VCaP (cell line): Measurements from ENCODE around the gene ITPR3.

Experiments
- H3K27ac ChIP-seq: fragments of 450-650 bp; 2 replicates; pipeline ENCODE4 v1.5.1; 2017
- TF ChIP-seq, protein P1 (sequence below): fragments of 450-650 bp; conservative IDR thresholded peaks from 2 replicates; pipeline ENCODE4 v1.5.1; 2017; ENCODE audit warnings: mild to moderate bottlenecking, moderate library complexity

ITPR3 gene

DNA sequence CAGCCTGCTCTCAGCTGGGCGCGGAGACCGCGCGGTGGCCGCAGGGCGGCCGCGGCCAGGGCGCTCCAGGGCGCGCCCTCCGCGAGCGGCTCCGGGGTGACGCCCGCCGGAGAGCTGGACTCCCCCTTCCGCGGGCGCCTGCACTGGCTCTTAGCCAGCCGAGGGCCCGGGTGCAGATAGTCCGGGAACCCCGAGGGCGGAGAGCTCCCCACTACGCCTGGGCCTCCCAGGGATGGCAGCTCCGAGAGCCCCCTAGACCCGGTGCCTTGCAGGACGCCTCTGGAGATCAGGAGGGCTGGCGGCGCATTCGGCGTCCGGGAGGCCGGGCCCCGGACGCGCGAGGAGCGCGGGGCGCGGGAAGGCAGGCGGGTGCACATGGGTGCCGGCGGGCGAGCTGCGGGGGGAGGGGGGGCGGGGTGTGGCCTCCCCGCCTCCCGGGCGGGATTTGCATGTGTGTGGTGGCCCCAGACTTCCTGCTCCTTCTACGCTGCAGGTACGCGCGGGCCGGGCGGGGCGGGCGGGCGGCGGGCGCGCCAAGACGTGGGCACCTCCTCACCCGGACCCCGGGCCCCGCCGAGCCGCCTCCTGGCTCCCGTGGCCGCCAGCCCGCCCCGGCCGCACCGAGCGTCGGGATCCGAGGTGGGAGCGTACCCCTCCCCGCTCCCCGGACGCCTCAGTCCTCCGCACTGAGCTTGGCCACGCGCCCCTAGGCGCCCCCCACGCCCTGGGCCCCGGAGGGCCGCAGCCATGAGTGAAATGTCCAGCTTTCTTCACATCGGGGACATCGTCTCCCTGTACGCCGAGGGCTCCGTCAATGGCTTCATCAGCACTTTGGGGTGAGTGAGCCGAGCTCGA lies at the start of gene ITPR3:
ITPR3 (plus strand) TSS at position 467 of the 855 bp plus-strand sequence; CDS start at position 748, 281 bp downstream.
- peak within 1 kb of the TSS; percentile 95 for H3K27ac ChIP-seq
- TF ChIP-seq, protein P1, sequence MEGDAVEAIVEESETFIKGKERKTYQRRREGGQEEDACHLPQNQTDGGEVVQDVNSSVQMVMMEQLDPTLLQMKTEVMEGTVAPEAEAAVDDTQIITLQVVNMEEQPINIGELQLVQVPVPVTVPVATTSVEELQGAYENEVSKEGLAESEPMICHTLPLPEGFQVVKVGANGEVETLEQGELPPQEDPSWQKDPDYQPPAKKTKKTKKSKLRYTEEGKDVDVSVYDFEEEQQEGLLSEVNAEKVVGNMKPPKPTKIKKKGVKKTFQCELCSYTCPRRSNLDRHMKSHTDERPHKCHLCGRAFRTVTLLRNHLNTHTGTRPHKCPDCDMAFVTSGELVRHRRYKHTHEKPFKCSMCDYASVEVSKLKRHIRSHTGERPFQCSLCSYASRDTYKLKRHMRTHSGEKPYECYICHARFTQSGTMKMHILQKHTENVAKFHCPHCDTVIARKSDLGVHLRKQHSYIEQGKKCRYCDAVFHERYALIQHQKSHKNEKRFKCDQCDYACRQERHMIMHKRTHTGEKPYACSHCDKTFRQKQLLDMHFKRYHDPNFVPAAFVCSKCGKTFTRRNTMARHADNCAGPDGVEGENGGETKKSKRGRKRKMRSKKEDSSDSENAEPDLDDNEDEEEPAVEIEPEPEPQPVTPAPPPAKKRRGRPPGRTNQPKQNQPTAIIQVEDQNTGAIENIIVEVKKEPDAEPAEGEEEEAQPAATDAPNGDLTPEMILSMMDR, result no peak

DNA sequence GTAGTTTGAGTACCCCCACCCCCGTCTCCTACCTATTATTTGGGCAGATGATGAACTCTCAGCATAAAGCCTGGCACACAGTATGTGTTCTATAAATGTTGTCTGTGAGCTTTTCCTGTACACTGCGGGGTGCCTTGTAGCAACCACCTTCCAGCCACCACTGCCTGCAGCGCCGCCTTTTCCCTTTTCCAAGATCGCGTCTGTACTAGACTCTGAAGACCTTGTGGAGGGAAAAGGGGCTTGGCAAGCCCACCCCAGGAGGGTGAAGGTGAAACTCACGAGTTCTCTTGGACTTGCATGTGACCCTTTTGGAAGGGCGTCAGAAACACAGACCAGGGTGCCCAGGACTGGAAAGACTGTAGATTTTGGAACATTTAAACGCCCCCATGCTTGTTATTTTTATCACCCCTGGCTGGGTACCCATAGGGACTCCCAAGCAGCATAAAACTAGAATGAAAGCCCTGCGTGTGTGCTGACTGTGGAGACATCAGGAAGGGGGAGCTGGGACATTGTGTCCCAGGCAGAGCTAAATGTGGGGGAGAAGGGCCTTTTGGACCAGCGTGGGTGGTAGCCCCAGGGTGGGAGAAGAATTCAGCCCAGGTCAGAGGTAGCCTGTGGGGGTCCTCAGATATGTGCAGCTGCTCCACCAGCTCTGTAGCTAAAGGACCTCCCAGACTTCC lies 49.3 kb upstream of the ITPR3 start:
- peak overlapping the region; percentile 82 for H3K27ac ChIP-seq
- TF ChIP-seq, protein P1, result no peak

DNA sequence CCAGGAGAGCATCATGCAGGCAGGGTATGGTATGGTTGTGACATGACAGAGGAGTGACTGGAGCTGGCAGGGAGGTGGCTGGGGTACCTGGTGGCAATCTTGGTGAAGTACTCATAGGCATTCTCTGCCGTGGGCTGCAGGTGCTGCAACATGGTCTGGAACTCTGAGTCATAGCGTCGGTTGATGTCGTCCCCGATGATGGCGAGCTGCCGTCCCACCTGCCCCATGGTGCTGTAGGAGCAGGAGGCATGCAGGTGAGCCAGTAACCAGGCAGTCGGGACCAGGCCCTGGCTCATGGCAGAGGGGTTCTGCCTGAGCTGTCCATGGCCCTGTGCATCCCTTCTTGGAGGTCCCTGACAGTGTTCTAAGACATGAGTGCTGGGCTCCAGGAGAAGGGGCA lies 45.9 kb upstream of the ITPR3 start:
- no peak overlapping the region for H3K27ac ChIP-seq
- TF ChIP-seq, protein P1, result no peak

DNA sequence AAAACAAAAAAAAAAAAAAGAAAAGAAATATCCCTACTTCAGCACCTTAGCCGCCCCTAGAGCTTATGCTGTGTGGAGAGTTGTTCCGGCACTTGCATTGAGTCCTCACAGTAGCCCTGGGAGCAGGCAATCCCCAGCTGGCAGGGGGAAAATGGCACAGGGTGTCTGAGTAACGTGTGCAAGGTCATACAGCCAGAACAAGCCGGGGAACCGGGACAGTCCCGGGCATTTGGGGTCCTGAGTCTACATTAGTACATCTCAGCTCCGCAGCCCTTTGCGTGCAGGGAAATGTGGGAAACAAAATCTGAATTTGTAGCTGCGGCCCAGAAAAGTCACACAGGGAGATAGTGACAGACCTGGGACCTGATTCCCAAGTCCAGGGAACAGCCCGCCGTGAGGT lies 44.5 kb upstream of the ITPR3 start:
- TF ChIP-seq, protein P1, result no peak
- no peak overlapping the region for H3K27ac ChIP-seq

DNA sequence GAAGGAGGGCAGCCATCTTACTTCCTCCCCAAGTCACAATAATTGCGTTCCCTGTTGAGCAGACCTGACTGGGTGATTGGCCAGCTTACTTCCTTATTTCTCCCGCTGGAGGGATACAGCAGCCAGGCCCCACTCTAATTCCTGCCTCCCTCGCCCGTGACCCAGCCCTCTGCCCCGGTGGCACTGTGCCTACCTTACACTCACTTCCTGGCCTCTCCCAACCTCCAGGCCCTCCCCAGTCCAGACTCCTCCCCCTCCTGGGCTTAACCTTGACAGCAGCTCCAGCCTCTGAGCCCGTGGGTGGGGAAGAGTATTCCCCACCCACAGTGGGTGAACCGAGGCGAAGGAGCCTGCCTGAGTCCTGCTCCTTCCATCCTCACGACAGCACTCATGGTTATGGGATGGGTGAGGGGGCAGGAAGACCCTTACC lies 44.0 kb upstream of the ITPR3 start:
- no peak overlapping the region for H3K27ac ChIP-seq
- TF ChIP-seq, protein P1, result no peak

DNA sequence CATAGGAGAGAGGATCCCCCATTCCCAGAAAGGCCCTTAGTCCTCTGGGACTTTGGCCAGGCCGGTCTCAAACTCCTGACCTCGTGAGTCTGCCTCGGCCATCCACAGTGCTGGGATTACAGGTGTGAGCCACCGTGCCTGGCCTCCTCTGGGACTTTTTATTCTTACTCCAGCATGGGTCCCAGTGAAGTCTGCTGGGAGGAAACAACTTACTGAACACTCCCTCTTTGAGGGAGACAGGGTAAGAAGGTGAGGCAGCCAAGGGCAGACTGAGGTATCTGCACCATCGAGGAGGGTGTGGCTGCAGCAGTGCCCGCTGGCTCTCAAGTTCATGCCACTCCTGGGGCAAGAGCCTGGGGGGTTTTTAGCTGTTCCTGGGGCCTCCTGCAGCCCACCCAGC lies 43.4 kb upstream of the ITPR3 start:
- TF ChIP-seq, protein P1, result no peak
- no peak overlapping the region for H3K27ac ChIP-seq

DNA sequence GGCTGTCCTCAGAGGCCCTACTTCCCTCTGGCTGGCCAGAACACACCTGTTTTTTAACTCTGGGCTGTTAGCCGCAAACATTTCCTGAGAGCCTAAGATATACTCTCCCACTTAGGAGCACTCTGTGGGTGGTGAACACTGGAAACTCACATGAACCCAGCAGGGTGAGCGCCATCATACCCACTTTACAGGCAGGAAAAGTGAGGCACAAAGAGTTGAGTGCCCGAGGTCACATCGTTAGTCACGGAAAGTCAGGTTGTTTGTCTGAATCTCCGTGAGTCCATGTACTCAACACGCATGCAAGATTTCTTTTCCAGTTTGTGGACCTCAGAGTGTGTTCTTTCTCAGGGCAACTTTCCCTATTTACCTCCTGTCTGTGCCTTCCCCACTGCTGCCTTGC lies 43.0 kb upstream of the ITPR3 start:
- no peak overlapping the region; the same call in 1 of the 2 replicates for H3K27ac ChIP-seq
- TF ChIP-seq, protein P1, result no peak
